ENCODE results near the gene FUT8.

The FUT8 gene

GRCh38 chr14:65412032-65412846, at the start of gene FUT8:
Gene FUT8, plus strand, starts transcription at chr14:65412730. Its CDS starts 148,834 bp downstream, at chr14:65561564.
- peak; percentile 64 for TF ChIP-seq CTCF (conservative IDR thresholded peaks at IDR 0.05; ENCODE audit: low read depth, low read length)
- DNase-seq (ENCODE audit: low read depth) = peak; percentile 97
- H3K4me3 ChIP-seq (ENCODE audit: low read depth, low read length) = peak within 1 kb of the TSS; percentile 83

- no peak overlapping the region for H3K4me3 ChIP-seq (ENCODE audit: low read depth, low read length)
- no peak for TF ChIP-seq CTCF (conservative IDR thresholded peaks at IDR 0.05; ENCODE audit: low read depth, low read length)
- DNase-seq (ENCODE audit: low read depth) = no peak
Measured at GRCh38 chr14:65366802-65367565, 45.5 kb upstream of the FUT8 start.

- no peak overlapping the region for H3K4me3 ChIP-seq (ENCODE audit: low read depth, low read length)
- TF ChIP-seq CTCF (conservative IDR thresholded peaks at IDR 0.05; ENCODE audit: low read depth, low read length) = no peak
- DNase-seq (ENCODE audit: low read depth) = no peak
Measured at GRCh38 chr14:65369560-65369959, 43.0 kb upstream of the FUT8 start.

GRCh38 chr14:65370801-65371248, 41.7 kb upstream of the FUT8 start:
- no peak overlapping the region for H3K4me3 ChIP-seq (ENCODE audit: low read depth, low read length)
- DNase-seq (ENCODE audit: low read depth) = no peak
- TF ChIP-seq CTCF (conservative IDR thresholded peaks at IDR 0.05; ENCODE audit: low read depth, low read length) = no peak

GRCh38 chr14:65371784-65372183, 40.7 kb upstream of the FUT8 start:
- no peak for DNase-seq (ENCODE audit: low read depth)
- no peak overlapping the region for H3K4me3 ChIP-seq (ENCODE audit: low read depth, low read length)
- TF ChIP-seq CTCF (conservative IDR thresholded peaks at IDR 0.05; ENCODE audit: low read depth, low read length) = no peak

GRCh38 chr14:65373016-65373670, 39.4 kb upstream of the FUT8 start:
- no peak for TF ChIP-seq CTCF (conservative IDR thresholded peaks at IDR 0.05; ENCODE audit: low read depth, low read length)
- no peak overlapping the region for H3K4me3 ChIP-seq (ENCODE audit: low read depth, low read length)
- no peak for DNase-seq (ENCODE audit: low read depth)

Data from choroid plexus epithelial cell (primary cell).